Activated T-helper 9 cell treated with anti-CD3 and anti-CD28 coated beads, Interleukin-2, amount 50 U/mL, for 16 hours (primary cell): ENCODE results near the gene PAPPA2.

Experiments
- DNase-seq: peaks from one replicate; pipeline ENCODE4 v3.0.0-alpha.2; 2020; ENCODE audit warnings: low read depth

The PAPPA2 gene

DNA sequence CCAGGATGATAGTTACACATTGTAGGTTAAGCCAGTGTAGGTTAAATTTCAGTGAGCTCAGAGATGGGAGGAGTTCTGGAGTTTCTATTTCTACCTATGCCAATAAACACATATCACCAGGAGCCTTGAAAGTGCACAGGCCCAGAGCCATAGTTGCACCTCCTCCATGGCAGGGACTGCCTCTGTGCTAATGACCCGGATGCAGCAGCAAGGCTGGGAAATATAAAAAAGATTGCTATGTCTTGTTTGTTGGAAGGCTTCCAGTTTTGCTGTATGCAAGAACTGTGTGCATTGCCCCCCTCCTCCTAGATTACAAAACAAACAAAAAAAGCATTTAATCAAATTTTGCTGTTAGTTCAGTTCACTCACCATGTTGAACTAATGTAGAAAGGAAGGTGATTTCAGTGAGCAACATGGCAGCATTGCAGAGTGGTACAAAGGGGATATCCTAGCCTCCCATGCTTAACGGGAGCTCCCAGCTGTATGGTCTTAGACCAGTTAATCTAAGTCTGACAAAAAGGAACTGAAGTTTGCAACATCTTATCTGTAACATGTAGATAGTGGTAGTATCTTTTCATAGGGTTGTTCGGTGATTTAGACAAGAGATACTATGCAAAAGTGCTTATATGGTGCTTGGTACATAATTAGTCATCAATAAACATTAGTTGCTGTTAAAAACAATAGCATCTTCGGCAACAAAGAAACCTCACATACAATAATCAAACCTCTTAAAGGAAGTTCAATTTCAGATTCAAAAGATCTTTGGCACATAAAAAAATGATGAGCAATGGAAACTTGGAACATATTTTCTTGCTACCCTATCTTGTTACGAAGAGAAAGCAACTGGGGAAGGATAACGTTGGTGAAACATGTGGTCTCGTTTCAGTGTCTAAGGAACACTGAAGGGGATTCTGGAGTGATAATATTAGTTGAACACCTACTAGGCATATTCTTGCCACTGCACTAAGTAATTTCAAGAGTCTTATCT lies 392.1 kb downstream of the PAPPA2 start:
- no peak for DNase-seq

DNA sequence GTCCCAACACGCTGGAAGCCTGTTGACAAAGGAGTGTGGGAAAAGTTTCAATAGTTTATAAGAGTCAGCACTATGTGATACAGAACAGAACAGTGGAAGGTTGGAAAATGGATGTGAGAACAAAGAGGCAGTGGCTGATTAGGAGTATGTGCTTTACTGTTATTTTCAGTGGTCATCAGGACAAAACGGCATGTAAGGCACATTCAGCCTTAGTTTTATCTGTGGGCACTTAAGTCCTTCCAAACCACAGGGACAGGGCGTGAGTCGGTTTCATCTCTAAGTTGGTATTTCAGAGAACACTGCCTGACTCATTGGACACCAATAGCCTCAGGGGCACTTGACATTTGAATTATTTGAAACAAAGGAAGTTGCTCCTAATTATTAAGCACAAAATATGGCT lies 394.7 kb downstream of the PAPPA2 start:
- DNase-seq, result no peak

DNA sequence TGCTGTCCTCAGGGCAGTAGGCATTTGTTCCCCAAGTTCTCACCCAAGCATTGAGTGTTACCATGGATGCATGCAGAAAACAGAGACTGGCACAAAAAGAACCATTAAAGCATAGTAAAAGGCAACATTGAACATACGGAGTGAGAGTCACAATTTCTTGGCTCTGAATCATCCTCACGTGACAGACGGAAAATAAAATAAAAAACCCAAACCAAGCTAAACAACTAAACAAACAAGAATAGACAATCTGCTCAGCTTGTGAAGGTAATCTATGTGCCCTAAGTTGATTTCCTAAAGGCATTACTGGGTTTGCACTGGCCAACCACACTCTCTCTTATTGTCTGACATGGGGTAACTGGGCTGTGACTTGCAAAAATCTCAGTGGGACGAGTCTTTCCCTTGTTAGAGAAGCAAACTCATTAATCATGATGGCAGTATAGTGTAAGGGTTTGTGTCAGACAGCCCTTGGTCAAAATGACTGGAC lies 395.5 kb downstream of the PAPPA2 start:
- DNase-seq, result no peak

DNA sequence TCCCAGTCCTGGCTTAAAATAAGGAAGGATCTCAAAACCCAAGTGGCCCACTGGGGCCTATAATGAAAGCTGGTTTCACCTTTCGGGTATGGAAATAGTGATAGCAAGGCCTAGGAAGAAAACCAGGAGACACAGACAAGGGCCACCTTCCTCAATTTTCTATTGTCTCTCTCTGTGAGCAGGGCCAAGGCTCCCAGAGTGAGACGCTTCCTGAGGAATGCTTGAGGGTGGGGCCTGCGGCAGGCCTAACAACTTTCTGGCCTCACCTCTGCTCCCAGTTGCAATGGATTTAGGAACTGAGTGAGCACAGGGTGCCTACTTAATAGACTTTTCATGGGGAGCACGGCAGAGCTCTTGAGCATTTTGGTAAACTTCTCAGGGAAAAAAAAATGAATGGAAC lies 400.6 kb downstream of the PAPPA2 start:
- no peak for DNase-seq

DNA sequence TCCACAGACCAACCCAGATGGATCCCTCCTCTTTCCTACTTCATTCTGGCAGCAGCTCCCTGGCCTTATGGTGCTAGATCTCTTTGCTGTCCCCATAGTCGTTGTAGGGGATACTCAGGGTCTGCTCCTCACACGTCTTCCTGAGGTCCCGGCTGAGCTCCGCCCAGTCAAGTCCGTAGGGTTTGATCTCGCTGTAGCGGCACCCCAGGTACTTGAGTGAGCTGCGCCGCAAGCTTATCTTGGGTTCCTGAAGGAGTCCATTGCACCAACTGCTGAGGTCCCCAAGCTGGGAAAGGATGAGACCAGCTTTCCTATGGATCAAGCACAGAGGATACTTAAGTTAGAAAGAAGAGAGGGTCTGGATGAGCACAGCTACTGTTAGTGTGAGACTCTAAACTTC lies 401.2 kb downstream of the PAPPA2 start:
- no peak for DNase-seq

DNA sequence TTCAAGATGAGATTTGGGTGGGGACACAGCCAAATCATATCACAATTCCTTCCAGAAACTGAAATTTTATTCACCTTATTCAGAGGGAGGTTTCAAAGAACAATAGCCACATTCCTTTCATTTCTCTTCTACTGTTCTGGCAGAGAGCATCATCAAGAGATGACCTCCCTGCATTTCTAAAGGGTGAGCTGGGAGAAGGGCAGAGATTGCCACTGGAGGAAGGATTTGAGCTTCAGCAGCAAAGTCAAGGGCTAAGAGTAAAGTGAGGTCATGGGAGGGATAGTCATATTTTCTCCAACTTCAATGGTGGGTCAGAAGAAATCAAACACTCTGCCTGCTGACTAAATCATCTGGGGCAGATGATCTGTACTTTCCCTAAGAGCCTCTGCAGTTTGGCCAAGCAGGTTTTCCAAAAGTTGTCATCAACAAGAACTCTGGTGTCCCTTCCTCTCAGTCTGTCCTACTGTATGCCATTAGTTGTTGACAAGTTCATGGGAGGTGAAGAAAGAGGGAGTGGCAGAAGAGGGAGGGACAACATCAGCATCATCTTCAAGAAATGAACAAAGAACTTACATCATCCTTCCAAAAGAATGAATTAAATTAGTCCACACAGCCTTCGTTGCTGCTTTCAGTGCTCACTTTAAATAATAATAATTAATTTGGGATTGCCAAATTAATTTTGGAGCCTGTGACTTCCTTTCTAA lies 403.2 kb downstream of the PAPPA2 start:
- DNase-seq, result no peak

DNA sequence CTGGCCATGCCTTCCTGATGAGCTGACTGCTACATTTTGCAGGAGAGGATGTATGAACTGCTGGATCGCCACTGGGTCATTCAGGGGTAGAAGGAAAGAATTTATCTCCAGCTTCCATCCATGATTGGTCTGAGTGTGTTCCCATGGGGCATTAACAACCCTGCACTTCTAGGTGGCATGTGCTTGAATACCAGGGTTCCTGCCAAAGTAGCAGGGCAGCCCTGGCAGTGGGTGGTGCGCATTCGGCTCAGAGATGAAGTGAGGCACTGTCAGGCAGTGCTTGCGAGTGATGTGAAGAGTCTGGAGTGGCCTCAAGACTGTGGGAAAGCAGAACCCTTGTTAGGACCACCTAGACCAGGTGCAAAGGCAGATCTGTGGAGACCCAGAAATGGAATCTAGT lies 406.6 kb downstream of the PAPPA2 start:
- no peak for DNase-seq

DNA sequence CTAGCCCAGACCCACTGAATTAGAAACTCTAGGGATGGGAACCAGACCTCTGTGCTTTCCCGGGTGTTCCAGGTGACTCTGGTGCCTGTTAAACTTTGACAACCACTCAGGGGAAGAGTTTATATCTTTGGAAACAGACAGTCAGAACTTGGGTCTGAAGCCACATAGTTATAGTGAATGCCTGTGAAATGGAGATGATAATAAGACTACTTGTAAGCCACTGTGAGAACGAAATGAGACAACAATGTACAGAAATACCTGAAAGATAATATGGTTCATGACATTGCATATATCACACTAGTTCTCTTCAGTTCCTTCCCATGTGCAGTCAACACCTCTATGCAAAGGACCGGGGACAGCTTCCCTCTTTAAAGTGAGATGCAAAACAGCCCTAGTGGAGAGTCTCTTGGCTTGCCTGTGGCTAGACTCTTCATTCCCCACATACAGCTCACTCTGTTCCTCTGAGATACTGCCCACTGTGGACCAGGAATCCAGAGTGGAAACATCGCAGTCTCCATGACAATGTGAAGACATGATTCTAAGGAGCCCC lies 414.1 kb downstream of the PAPPA2 start:
- no peak for DNase-seq

DNA sequence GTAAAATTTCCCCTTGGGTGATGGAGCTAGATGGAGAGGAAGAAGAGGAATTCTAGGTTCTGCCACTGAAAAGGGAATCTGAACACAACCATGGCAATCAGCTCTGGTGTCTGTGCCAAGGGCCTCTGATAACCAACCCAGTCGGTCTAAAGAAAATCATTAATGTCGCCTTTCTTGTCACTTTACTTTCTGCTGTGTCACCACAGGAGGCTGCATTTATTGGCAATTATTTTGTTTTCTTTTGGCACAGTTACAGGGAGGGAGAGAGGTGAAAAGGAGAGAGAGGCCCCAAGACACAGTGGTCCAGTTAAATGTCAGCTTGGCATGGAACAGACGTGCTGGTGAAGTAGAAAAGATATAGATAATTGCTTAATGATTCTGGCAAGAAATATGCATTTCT lies 414.6 kb downstream of the PAPPA2 start:
- no peak for DNase-seq

DNA sequence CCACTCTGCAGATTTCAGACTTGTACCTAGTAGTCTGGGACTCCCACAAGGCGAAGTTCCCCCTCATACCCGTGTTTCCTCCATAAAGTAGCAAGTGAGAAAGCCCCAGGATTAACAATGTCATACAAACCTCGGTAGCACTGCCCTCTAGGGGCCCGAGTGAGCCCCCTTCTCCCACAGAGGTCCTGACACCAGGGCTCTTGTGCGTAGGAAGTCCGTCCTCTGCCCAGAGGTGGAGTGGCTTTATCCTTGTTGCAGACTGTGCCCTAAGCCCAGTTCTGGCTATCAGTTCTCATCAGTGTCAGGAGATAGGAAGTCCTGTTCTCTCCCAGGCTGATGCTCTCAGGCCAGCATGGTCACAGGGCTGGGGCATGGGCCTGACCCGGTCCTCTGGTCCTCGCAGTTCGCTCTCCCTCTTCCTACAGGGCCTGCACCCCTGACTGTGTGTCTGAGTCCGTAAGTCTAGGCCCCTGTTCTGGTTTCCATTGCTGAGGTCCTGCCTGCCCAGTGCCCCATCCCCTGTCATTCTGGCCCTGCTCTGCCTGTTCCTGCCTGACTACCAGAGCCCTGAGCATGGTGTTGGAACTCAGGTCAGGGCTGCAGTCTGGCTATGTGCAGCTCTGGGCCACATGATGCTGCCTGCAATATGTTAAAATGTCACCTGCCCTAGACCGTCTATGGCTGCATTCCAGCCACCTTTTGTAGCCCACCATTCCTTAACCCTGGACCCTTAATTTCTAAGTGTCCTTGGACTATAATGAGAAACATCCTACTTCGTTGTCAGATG lies 416.0 kb downstream of the PAPPA2 start:
- no peak for DNase-seq

DNA sequence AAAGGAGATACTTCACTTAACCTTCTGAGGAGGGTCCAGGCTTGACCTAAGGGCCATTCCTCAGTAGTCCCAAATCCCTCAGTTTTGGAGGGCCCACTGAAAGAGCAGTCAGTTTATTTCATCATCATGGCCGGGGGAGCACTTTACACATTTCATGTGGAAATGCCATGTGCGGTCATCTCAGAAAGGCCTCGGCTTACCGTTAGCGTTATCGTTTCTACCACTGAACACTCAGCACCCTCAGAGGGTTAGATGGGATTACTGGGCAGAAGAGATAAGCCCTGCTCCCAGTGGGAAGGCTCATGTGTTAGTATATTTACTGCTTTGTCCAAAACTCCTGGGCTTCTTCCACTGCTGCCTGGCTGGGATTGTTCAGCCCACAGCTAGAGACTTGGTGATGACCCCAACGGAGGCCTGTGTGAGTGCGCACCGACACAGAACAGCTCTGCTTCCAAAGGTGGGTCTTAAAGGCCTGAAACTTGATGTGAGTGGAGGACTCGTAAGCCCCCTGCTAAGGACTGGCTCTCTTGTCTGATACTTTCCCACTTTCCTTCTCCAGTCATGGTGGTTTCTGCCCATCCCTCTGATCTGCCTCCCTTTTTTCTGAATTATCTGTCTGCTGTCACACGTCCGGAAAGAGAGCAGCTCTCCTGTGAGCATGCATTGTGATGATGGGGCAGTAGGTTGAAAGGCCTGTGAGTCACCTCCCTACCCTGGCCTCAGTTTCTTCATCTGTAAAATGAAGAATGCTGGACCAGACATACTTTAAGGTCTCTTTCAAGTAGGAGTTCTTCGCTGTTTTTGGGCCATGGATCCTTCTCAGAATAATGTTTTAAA lies 417.0 kb downstream of the PAPPA2 start:
- no peak for DNase-seq

DNA sequence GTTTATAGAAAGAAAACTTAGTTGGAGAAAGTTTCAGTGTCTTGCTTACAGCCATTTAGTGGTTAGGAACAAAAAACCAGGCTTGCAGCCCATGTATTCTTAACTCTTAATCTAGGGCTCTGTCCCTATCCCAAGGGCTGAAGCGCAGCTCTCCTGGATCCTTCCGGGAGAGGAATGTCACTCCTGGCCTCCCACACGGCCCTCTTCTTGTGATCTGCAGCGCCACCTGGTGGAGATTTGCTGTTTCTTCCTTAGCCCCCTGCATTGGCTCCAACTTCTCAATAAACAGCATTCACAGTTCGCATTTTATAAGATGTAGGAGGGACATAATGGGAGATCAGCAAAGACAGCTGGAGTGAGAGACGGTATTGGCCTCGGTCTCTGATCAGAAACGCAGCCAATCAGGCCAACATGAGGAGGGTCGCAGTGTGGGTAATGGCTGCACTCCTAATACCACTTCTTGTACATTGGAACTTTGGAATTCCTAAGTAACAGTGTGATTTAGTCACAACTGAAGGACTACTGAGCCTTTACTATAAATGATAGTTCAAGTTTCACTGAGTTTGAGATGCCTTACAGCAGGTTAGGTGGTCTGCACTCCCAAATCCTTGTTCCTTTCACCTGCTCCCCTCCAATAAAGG lies 418.1 kb downstream of the PAPPA2 start:
- no peak for DNase-seq

DNA sequence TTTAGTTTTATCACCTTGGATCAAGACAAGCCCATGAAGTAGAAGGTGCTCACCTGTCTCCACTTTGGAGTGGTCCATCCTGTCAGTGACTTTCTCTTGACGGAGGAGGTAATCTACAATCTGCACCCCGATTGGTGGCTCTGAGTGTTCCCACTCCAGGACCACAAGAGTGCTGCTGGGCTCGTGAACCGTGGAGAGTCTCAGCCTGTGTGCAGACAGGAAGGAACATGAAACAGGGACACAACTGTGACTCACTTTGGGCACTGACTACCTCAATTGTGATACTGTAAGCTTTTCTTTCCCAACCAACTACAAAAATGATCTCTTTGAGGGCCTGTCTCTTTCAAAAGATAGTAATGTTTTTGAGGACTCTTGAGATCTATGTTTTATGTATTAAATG lies 421.3 kb downstream of the PAPPA2 start:
- DNase-seq, result no peak

DNA sequence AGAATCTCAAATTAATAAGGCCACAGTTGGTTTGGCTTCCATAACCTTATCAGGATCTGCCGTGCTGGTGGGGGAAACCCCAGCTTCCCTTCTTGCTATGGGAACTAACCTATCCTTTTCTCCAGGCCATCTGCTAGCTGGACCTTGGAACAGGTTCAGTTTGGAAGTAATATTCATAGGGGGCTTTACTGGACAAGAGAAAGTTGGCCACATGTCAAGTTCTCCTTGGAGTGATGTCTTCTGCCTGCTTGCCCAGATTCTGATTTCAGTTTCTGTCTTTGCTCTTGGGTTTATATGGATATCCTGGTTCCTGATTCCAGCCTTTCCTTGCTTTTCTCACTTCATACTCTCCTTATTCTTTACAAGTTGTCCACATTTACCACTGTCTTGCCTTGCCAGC lies 421.9 kb downstream of the PAPPA2 start:
- no peak for DNase-seq

DNA sequence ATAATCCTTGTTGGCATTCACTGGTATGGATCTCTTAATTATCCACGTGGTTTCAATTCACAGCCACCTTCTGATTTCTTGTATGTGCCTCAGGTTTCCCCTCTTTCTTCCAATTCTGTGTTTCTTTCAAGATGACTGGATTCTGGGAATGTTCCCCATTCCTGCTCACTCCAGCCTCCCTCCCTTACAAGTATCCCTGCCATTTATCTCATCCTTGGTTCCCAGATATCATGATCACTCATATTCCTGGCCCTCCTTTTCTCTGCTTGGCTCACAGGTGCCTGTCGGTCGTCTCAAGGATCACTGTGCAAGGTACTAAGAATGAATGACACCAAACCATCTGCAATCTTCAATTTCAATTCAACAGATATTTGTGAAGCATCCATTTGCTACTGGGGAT lies 422.4 kb downstream of the PAPPA2 start:
- no peak for DNase-seq

DNA sequence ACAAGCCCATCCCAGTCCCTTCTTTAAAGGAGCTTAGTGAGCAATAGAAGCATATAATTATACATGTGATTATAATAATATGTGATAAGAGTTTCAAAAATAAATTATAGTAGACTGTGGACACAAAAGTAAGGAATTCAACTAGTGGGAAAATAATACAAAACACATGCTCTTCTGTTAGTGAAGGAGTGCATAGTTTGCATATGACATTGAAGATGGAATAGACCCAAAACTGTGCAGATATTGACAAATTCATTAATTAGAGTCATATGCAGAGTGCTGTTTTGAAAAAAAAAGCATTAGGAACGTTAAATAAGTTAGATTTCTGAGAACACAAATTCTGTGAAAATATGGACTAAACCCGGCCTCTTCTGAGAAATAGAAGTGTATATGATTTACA lies 422.8 kb downstream of the PAPPA2 start:
- DNase-seq, result no peak

DNA sequence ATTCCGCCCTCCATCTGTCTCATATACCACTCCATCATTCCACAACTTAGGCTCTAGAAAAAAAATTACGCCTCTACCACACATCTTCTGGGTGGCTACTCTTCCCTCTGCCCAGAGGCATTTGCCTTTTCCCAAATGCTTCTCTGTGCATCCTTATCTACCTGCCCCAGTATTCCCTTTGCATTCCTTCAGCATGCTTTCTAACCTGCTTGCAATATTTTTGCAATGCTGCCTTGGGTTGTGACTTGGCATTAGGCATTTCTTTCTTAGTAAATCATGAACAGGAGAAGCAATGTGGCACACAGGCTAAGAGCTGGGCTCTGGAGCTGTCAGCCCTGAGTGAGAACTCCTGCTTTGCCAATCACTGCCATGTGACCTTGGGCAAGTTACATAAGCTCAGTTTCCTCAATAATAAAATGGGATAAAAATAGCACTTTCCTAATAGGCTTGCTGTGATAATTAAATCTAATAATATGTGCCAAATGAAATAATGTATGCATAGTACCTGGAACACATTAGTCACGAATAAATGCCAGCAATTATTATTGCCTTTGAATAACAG lies 425.6 kb downstream of the PAPPA2 start:
- DNase-seq, result no peak

DNA sequence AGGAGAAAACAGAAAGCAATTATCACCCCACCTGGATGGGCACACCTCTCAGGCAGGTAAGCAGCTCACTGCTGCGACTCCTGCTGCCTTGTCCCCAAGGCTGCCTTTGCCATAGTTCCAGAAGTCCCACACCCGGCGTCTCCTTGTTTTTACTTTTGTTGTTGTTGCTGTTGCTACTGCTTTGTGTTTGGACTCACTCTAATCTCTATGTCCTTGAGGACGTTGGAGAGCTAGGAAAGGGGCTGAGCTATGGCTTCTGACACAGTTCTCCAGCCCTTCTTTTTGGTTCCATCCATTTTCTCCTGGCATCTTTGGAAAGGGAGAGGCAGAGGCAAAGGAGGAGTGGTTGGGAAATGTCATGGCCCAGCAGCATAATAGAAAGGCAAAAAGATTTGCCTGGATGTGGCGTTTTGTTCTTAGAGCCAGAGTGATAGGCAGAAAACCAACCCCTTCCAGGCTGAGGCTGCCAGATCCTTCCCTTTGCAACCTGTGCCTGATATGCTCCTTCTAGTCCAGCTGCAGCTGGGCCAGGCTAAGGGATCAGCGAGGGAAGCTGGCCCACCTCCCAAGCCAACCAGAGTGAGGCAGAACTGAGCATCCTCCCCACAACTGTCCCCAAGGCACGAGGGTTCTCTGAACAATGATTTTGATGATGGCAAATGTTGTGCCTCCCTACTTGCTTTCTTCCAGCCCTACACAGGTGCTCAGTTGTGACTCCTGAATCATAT lies 430.8 kb downstream of the PAPPA2 start:
- no peak for DNase-seq

DNA sequence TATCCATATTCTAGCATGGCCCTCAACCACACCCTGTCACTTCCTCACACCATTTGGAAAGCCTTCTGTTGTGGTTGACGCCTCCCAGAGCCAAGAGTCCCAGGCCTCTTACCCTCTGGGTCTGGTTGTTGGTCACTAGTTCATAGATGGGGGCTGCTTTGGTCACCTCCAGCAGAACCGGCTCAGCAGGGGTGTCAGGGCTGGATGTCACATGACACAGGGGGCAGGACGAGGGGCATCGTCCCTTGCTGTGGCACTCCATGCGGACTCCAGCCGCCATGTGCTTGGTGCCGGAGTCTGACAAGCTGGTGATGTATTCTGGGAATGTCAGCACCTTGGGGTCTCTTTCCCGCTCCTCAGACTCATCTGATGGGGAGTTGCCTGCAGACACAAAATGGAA lies 431.5 kb downstream of the PAPPA2 start:
- no peak for DNase-seq
